H54 (cell line): Measurements from ENCODE around the gene SPRED2.
A peak's percentile ranks its signal among the peaks of the same experiment; 100 is the strongest.
"Not testable (repeated sequence)": the region's sequence is repeated elsewhere in the genome, so short reads cannot be mapped to it uniquely, and the experiment has no call there.

ENCODE experiments used
- DNase-seq: peaks from one replicate; pipeline ENCODE4 v3.0.0; 2011; ENCODE audit warnings: low spot score, mixed read lengths; ENCODE audit not compliant: insufficient read length
- FAIRE-seq: peaks from 3 replicates; lab custom pipeline; 2011; peaks lifted over from hg19 to GRCh38; lab: Jason Lieb, UNC
- POLR2A ChIP-seq: IDR thresholded peaks from 2 replicates; pipeline ENCODE4 v1.6.1; 2011; ENCODE audit warnings: low read depth, mild to moderate bottlenecking, low read length

The SPRED2 gene

DNA sequence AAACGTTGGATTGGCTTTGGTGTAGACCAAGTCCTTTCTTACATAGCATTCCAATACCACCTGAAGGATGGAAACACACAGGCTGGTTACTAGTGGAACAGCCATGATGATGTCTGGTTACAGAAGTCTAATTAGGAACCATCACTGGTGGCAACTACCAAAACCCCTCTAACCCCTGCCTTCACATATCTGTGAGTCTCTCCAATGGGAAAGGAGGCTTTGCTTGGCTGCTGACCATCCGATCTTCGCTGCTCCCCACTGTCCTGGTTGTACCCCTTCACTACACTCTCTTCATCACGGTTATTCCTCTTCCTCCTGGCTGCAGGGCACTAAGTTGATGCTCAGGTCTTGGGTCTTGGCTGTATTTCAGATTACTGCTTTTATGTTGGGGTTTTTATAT, 97.7 kb downstream of the SPRED2 start:
- no peak for TF ChIP-seq POLR2A
- DNase-seq, result no peak
- FAIRE-seq, result no peak

DNA sequence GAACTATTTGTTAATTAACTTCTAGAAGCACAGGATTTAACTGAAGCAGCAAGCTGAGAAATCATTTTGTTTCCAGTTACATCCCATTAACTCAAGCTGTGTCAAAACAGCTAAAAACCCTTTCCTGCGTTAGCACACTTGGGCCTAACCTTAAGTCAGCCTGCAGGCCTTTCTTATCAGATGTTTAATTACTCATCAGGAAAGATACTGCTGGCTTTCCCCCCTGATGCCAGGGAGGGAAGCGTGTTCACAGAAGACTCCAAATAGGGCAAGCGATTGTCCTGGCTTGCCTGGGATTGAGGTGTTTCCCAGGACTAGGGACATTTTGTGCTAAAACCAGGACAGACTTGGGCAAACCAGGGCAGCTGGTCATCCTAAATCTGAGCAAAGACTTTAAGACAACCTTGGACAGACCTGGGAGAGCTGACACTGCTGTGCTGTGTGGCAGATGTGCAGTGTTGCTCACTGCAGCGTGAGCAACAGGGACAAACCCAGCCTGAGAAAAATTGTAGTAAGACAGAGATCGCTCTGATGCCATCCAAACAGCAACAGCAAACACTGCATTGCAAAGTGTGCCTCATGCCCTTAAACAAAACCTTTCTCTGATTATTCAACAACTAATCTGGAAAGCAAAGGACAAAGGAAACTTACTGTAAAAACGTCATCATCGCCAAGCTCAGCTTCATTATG, 100.9 kb downstream of the SPRED2 start:
- no peak for DNase-seq
- FAIRE-seq, result no peak

DNA sequence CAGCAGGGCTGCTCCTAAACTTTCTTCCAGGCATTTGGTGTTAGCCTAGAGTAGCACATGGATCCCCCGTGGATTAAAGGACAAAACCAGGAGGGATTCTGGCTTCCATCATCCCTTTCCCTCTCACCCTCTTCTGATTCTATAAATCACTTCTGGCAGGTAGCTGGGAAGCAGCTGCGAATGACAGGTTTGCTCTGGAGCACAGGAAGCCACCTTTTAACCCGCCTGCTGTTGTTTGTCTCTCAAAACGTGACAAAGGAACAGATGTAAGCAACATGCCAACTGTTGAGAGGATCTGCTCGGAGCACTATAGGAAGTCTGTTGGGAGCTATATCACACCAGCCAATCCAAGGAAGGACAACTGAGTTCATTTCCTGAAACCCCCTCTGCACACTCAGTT, 102.9 kb downstream of the SPRED2 start:
- TF ChIP-seq POLR2A, result no peak
- FAIRE-seq (no peak), DNase-seq (no peak)

More for the DNA sequence above, 100.9 kb downstream of the SPRED2 start:
- TF ChIP-seq POLR2A, result no peak

DNA sequence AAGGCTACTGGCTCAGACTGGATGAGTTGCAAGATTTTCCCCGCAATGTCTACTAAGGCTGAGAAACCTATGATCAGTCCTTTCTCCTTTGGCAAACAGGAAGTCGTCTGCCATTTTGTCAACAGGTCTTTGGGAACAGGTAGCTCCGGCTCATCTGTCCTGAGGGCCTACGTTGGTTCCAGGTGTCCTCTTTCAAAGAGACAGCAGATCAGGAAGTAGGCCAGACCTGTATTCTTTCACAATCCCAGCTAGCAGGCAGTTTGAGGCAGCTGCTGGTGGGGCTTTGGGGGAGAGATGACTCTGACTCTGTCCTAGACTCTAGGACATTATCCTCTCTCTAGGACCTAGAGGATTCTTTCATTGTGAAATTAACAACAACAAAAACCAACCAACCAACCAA, 106.1 kb downstream of the SPRED2 start:
- TF ChIP-seq POLR2A, result no peak
- DNase-seq (no peak), FAIRE-seq (no peak)

DNA sequence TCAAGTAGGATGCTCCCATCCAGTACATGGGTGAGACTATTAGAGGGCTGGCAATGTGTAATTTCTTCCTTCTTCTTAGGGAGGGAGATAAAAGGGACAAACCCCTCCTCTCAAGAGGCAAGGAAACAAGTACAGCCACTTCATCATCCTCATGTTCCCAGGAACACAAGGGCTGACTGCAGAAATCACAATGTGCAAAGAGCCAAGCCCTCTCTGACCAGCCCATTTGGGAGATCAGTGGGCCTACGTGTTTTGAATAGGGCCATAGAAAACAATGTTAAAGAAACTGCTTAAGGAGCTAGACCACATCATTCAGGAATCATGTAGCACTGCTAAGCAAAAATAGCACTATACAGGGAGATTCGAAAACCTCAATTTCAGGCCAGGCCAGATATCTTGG, 107.3 kb downstream of the SPRED2 start:
- FAIRE-seq (no peak), DNase-seq (no peak)
- no peak for TF ChIP-seq POLR2A

DNA sequence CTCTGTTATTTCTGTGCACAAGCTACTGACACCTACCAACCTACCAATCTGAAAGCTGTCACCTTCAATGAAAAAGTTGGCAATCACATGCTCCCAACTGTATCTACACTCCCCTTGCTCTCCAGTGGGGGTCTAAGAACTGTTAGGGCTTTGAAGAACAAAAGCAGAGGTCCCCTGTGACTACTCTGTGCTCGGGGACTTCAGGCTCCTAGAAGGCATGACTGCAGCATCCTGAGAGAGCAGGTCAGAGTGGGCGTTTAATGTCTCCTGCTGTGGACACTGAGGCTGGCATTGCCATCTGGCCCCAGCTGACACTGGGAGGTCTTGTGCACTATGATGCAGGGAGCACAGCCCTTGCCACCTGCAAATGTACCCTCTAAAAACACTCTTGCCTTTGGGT, 111.5 kb downstream of the SPRED2 start:
- DNase-seq (no peak), FAIRE-seq (no peak)
- TF ChIP-seq POLR2A, result no peak

DNA sequence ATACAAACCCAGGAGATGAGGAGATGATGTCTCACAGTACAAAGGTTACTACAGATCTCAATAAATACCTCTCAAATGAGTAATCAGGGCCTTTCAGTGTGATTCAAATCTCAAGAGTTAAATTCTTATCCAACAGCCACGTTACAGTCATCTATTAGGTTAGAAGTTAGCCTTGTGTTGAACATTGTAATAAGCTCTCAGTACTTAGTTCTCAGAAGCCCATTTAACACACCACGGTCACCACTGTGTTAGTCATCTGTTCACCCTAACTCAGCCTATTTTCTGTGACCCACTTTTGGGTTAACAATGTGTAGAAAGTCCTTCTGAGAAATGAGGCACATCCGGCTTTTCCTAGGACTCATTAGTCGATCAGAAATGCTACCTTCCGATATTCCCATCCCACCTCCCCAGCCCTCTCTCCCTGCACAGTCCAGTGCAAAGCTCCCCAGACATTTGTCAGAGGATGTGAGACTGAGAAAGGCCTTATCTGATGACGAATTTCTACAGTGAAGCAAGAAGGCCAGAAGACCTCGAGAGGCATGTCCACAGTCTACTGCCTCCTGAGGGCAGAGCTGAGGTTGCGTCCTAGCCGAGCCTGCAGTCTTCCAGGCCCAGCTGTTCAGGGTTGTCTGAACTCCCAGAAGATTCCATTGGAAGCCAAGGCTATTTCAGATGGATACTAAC, 112.2 kb downstream of the SPRED2 start:
- FAIRE-seq (peak; percentile 78), DNase-seq (peak; percentile 81)
- TF ChIP-seq POLR2A, result no peak

DNA sequence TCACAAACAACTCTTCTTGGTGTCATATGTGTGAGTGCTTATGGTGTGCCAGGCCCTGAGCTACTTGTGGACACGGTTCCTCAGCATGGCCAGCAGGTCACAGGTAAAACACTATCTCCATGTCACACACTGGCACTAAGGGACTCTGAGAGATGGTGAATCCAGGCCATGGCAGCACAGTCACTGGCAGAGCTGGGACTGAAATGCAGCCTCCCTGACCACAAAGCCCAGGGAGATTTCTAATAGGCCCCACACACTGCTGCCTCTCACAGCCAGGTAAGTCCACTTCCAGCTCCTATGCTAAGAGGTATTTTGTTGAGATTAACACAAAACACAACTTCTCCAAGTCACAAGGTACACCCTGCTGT, 112.7 kb downstream of the SPRED2 start:
- TF ChIP-seq POLR2A, result no peak
- DNase-seq, result no peak
- no peak for FAIRE-seq

DNA sequence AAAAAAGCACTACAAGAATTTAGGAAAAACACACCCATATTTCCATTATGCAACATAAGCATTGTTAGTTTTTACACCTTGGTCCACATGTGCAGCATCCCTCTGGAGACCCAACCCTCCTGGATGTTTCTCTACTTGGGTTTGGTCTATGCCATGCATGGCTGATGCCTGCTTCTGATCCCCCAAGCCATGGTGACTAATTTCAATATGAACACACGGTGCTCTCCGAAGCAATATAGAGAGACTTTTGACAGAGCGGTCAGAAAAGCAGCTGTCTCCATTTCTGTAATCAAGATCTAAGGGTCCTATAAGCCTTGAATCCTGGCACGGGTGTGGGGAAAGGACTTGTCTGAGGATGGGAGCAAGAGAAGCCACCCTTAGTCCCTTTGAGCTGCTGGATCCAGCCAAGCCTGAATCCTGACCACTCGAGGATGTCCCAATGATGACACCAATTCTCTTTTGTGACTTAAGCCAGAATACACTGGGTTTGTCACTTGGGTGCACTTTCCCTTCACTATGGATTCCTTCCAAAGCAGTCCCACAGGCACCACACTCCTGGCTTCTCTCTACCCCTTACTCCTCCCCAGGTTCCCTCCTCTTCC, 113.2 kb downstream of the SPRED2 start:
- DNase-seq (no peak), FAIRE-seq (no peak)
- no peak for TF ChIP-seq POLR2A

DNA sequence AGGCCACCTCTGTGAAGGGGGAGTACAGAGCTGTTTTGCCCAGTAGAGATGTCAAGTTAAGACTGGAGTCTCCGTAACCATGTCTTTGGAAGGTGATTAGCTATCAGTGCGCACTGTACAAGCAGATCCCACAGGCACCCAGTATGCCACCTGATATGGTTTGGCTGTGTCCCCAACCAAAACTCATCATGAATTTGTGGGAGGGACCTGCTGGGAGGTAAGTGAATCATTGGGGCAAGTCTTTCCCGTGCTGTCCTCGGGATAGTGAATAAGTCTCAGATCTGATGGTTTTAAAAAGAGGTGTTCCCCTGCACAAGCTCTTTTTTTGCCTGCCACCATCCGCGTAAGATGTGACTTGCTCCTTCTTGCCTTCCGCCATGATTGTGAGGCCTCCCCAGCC, 114.6 kb downstream of the SPRED2 start:
- DNase-seq, result no peak
- no peak for FAIRE-seq
- TF ChIP-seq POLR2A, result no peak

DNA sequence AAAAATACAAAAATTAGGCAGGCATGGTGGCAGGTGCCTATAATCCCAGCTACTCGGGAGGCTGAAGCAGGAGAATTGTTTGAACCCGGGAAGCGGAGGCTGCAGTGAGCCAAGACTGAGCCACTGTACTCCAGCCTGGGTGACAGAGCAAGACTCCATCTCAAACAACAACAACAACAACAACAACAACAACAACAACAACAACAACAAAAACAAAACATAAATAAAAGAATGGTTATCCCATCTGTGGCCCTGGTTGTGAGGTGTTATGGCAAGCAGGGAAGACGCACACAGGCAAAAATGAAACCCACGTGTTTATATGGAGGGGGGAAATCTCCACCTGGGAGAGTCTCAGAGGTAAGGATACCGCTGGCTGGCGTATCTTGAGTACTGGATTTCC, 115.0 kb downstream of the SPRED2 start:
- not testable (repeated sequence) for FAIRE-seq, DNase-seq

DNA sequence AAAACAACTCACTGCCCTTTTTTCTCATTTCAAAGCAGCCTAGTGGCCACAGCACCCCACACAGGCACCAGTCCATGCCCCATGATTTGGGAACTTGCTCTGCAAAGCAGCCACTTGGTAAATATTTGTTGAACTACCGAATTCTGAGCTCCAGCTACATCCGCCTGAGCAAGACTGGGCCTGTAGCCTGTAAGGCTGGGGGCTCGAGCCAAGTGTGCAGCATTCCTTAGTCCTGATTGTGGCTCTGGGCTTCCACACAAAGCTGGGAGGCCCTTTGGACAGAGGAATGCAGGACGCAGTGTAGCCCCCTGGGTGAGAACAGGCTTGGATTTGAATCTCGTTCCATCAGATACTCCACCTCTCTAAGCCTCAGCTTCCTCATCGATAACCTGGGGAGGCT, 116.3 kb downstream of the SPRED2 start:
- FAIRE-seq (no peak), DNase-seq (no peak)
- TF ChIP-seq POLR2A, result no peak

DNA sequence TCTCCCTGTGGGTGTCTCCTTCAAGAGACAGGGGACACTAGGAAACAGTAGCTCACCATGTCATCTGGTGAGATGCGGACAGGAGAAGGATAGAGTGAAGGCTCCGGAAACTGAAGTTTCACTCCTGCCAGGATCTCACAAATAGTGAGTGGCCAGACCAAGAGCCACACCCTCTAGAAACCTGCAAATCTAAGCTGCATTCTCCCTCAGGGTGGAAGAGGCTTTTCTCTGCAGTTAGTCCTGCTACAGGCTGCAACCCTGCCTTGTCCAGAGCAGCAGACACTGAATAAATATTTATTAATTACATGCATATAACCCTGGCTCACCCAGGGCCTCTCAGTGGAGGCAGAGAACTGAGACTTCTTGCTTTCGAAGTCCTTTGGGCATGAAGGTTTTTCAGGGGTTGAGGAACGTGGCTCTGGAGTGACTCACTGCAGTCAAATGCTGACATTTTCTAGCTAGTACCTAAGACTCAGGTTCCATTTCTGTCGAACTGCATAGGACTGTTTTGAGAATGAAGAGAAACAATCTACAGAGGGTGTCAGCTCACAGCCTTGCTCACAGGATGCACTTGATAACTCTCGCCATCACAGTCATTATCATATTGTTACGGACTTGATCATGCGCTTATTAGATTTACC, 117.5 kb downstream of the SPRED2 start:
- FAIRE-seq (no peak), DNase-seq (no peak)
- no peak for TF ChIP-seq POLR2A

DNA sequence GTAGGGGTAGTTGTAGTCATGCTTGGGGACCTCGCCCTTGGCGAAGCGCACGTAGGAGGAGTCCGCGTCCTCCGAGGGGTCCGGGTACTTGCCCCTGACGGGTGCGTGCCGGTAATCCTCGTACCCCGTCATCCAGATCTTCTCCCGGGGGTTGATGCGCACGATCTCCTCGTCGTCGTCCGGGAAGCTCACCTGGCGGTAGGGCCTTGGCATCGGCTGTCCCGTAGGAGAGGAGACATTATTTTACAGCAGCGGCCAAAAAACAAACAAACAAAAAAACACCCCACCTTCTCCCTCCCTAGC, 118.5 kb downstream of the SPRED2 start:
- no peak for FAIRE-seq
- TF ChIP-seq POLR2A, result no peak
- no peak for DNase-seq
